Thoracic aorta (tissue), 2 donors: ENCODE measurements around the gene TMEM161A. TPM values are rescaled to one million over a fixed set of nuclear protein-coding genes. Genes with fewer than 3 reads are reported as not detected.

Source experiments
- ATAC-seq: fragments of 150-250 bp; one replicate; pipeline ENCODE4 v1.8.0; 2017; ENCODE audit warnings: low read depth; ENCODE audit not compliant: insufficient number of reproducible peaks, low FRiP score
- DNase-seq: peaks from one replicate; pipeline ENCODE4 v3.0.0-alpha.2; 2020; ENCODE audit warnings: low spot score
- H3K27ac ChIP-seq, 2 donors: fragments of 200-600 bp; sonication (generic); 1 replicate in 1 of 2; 2 replicates in 1 of 2; pipeline ENCODE4 v1.5.1; 2016; ENCODE audit warnings: mild to moderate bottlenecking in 2 of 2, moderate library complexity in 2 of 2
- H3K27me3 ChIP-seq: fragments of 200-600 bp; sonication (generic); replicated peaks from 2 replicates; pipeline ENCODE4 v1.6.0; 2016; ENCODE audit warnings: mild to moderate bottlenecking; ENCODE audit not compliant: insufficient read depth
- H3K36me3 ChIP-seq: fragments of 200-600 bp; sonication (generic); one replicate; pipeline ENCODE4 v1.5.1; 2016
- H3K4me1 ChIP-seq, 2 donors: fragments of 200-600 bp; sonication (generic); 1 replicate in 1 of 2; 2 replicates in 1 of 2; pipeline versions ENCODE4 v1.5.1 to v1.6.0; 2016; ENCODE audit warnings: low read depth in 2 of 2, mild to moderate bottlenecking in 1 of 2; ENCODE audit not compliant: control insufficient read depth in 1 of 2
- H3K4me3 ChIP-seq: fragments of 200-600 bp; sonication (generic); 2 replicates; pipeline ENCODE4 v1.5.1; 2016; ENCODE audit warnings: mild to moderate bottlenecking
- H3K9me3 ChIP-seq: fragments of 200-600 bp; sonication (generic); 2 replicates; pipeline ENCODE4 v1.5.1; 2016
- total RNA-seq, 2 donors: library from RNA; depleted of rRNA; stranded (reverse); fragments of >200 nt; gene quantifications; one replicate each; pipeline versions ENCODE4 v1.1.0 to v1.2.3, GENCODE V29; 2016
- TF ChIP-seq, protein P1 (sequence below): fragments of 200-600 bp; sonication (generic); IDR thresholded peaks from one replicate; pipeline ENCODE4 v1.5.1; 2019; ENCODE audit warnings: antibody characterized with exemption

The TMEM161A gene
- total RNA-seq, 2 donors from 2014 or later = 13.8 to 14.4 TPM

DNA sequence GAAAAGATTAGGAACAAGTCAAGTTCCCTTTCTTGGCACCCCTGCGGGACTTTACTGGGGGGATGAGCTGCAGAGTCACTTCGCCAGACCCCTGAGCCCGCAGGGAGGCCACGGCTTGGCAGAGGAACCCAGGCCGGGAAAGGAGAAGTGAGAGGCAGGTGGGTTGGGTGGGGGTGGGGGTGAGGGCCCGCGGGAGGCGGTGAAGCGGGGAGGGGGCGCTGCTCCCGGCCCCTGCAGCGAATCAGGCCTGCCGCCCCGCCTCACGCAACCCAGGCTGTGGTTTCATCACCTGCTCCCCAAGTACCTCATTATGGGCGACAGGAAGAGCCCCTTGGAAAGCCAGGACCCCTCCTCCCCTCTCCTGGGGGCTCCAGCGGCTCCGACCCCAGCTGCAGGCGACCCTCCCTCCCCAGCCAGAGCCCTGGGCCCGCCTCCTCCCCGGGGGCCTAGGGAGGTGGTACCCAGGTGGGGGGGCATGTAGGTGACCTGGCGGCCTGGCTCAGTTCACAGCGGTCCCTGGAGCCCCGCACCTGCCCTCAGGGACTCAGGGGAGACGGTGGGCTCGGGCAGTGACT is 22.3 kb upstream of the TMEM161A start:
- Histone ChIP-seq H3K9me3 (no peaks in the 10 kb centered on the region), H3K27ac (no peak overlapping the region), H3K4me1 (no peaks in the 10 kb centered on the region), H3K4me3 (no peak overlapping the region), H3K27me3 (no peaks in the 10 kb centered on the region), H3K36me3 (peaks cover 4% of the 10 kb centered on the region)
- DNase-seq (no peak), ATAC-seq (no peak)
- TF ChIP-seq, protein P1, sequence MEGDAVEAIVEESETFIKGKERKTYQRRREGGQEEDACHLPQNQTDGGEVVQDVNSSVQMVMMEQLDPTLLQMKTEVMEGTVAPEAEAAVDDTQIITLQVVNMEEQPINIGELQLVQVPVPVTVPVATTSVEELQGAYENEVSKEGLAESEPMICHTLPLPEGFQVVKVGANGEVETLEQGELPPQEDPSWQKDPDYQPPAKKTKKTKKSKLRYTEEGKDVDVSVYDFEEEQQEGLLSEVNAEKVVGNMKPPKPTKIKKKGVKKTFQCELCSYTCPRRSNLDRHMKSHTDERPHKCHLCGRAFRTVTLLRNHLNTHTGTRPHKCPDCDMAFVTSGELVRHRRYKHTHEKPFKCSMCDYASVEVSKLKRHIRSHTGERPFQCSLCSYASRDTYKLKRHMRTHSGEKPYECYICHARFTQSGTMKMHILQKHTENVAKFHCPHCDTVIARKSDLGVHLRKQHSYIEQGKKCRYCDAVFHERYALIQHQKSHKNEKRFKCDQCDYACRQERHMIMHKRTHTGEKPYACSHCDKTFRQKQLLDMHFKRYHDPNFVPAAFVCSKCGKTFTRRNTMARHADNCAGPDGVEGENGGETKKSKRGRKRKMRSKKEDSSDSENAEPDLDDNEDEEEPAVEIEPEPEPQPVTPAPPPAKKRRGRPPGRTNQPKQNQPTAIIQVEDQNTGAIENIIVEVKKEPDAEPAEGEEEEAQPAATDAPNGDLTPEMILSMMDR = no peak

DNA sequence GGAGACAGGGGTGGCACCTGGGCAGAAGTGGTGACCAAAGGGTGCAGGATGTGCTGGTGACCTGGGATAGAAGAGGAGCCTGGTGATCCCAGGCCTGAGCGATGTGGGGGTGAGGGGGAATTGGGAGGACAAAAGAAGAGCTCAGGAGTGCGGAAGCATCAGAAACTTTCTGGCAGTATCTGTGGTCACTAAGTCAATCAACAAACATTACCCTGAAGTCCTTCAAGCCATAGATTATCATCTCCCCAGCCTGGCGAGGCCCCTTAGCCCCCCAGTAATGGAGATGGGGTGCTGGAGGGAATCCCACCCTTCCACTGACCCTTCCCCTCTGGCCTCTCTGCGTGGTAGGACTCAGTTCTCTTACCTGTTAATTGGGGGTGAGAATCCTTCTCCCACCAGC is 21.3 kb upstream of the TMEM161A start:
- H3K27ac ChIP-seq = no peak overlapping the region
- DNase-seq (no peak), ATAC-seq (no peak)
- H3K9me3 ChIP-seq = no peaks in the 10 kb centered on the region
- peaks cover 4% of the 10 kb centered on the region for H3K36me3 ChIP-seq
- TF ChIP-seq, protein P1 = no peak
- no peak overlapping the region for H3K4me3 ChIP-seq
- no peaks in the 10 kb centered on the region for H3K4me1 ChIP-seq
- H3K27me3 ChIP-seq = no peaks in the 10 kb centered on the region

DNA sequence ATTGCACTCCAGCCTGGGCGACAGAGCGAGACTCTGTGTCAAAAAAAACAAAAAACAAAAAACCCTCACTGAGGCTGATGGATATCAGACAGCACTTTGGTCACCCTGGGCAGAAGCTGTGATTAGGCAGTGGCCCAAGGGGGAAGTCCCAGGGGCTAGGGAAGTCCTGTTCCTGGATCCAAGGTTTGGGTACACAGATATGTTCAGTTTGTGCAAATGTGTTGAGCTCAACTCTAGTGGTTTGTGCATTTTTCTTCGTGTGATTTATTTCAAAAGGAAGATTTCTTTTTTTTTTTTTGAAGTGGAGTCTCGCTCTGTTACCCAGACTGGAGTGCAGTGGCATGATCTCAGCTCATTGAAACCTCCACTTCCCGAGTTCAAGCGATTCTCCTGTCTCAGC is 19.5 kb upstream of the TMEM161A start:
- H3K4me3 ChIP-seq = no peak overlapping the region
- no peaks in the 10 kb centered on the region for H3K27me3 ChIP-seq
- DNase-seq = no peak
- ATAC-seq = no peak
- H3K27ac ChIP-seq = no peak overlapping the region
- H3K36me3 ChIP-seq = peaks cover 4% of the 10 kb centered on the region
- TF ChIP-seq, protein P1 = no peak
- H3K4me1 ChIP-seq = no peaks in the 10 kb centered on the region
- no peaks in the 10 kb centered on the region for H3K9me3 ChIP-seq

DNA sequence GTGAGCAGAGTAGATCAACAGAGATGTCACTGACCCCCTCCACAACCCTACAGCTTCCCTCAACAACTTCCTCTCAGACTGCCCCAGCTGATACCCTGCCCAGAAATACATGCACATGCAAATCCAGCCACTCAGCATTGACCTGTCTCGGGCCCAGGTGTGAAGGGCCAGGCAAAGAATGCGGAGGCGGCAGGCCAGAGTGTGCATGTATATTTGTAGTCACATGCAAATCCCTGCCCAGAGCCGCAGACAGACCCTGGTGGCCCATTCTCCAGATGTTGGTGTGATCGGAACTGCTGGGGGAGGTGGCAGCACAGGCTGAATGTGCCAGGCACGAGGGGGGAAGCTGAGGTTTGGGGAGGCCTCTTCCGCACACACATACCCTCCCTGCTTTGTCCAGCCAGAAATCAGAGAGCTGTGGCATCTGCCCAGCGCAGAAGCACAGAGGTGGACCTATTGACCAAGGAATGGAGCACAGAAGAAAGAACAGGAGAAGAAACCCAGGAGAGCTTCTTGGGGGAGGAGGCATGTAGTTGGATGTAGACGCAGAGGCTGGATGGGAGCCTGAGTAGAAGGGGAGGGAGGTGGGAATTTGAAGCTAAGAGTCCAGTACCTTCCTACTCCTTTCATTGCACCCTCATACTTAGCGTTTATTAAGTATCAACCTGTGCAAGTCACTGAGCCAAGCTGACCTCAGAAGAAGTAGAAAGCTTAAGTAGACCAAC is 17.4 kb upstream of the TMEM161A start:
- H3K9me3 ChIP-seq = no peaks in the 10 kb centered on the region
- H3K4me1 ChIP-seq = no peaks in the 10 kb centered on the region
- H3K36me3 ChIP-seq = peaks cover 4% of the 10 kb centered on the region
- TF ChIP-seq, protein P1 = no peak
- H3K4me3 ChIP-seq = no peak overlapping the region
- H3K27ac ChIP-seq = no peak overlapping the region
- DNase-seq = no peak
- H3K27me3 ChIP-seq = no peaks in the 10 kb centered on the region
- ATAC-seq = no peak

DNA sequence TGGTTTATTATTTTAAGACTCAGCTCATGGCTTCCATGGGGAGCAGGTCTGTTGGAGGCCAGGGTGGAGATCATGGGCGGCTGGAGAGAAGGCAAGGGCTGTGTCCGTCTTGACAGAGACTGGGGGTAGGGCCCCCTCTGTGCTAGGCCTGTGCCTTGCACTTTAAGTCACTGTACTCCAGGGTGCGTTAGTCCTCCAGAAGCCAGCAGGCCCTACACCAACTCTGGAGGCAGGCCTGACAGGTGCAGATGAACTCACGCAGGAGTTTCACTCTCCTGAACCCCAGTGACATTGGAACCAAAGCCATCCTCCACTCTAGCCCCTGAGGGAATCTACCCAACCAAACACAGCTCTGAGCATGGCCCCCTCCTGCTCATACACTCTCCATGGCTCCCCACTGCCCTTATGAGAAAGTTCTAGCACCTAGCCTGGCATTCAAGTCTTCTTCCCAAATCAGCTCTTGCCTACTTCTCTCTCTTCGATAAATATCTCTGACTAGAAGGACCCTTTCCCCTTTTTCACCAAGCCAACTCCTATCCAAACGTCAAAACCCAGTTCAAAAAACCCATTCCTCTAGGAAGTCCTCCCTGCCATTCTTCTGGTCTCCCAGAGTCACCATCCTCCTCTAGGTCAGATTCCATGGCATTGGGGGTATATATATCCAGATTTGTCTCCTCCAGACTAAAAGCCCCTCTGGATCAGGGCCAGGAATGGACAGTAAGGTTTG is 16.7 kb upstream of the TMEM161A start:
- no peaks in the 10 kb centered on the region for H3K9me3 ChIP-seq
- H3K36me3 ChIP-seq = peaks cover 4% of the 10 kb centered on the region
- no peaks in the 10 kb centered on the region for H3K27me3 ChIP-seq
- H3K4me1 ChIP-seq = no peaks in the 10 kb centered on the region
- DNase-seq = no peak
- H3K27ac ChIP-seq = no peak overlapping the region
- no peak overlapping the region for H3K4me3 ChIP-seq
- TF ChIP-seq, protein P1 = no peak
- ATAC-seq = no peak
